ENCODE results near the gene CDK2AP2.
"Not testable (repeated sequence)": the region's sequence is repeated elsewhere in the genome, so short reads cannot be mapped to it uniquely, and the experiment has no call there.

CDK2AP2 gene
- total RNA-seq: 13.1 to 33.2 (median 19.7) reads per million in 17 experiments

DNA sequence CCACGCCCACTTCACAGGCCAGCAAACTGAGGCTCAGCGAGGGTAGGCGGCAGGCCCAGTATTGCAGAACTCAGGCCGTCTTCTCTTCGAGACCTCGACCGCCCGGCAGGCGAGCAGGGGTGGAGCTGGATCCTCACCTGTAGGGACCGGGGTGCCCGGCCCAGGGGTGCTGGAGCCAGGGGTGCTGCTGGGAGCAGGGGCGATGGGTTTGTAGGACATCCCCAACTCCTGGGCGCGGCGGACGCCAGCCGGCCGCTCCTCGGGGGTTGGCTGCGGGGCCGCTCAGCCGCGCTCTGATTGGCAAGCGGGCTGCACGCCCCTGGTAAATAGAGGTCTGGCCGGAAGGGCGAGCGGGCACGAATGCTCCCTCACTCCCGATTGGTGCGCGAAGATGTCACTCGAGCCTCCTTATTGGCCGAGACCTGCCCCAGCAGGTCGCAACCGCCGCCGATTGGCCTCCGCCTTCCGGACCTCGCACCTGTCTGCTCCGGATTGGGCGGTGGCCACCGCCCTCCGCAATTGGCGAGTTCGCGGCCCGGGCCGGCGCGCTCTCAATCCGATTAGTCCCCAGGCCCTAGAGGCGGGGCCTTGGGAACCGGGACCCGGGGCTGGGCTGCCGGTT, at the start of gene CDK2AP2:
TSS of gene CDK2AP2 (minus strand) at position 299 of the 622 bp plus-strand sequence. CDS start at position 219, 80 bp downstream.
- peak; percentile 99 to 100 (median 100) for DNase-seq

DNA sequence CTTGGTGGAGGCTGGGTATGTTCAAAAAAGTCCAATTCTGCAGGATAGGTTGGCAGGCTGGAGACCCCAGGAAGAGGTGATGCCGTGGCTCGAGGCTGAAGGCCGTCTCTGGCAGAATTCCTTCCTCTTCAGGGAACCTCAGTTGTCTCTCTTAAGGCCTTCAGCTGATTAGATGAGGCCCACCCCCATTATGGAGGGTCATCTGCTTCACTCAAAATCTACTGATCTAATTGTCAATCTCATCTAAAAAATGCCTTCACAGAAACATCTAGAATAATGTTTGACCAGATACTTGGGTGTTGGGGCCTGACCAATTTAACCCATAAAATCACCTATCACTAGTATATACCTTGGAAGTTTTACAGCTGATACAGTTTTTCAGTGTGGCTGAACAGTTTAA, 48.3 kb upstream of the CDK2AP2 start:
- no peak for DNase-seq

GRCh38 chr11:67551697-67552096, 43.7 kb upstream of the CDK2AP2 start:
- DNase-seq: not testable (repeated sequence)

DNA sequence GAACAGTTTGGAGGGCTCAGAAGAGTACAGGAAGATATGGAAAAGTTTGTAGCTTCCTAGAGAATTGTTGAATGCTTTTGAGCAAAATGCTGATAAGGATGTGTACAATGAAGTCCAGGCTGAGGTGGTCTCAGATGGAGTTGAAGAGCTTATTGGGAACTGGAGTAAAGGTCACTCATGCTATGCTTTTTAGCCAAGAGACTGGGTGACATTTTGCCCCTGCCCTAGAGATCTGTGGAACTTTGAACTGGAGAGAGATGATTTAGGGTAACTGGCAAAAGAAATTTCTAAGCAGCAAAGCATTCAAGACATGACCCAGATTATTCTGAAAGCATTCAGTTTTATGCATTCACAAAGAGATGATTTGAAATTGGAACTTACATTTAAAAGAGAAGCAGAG, 43.2 kb upstream of the CDK2AP2 start:
- no peak for DNase-seq

- no peak for DNase-seq
Observed at GRCh38 chr11:67548555-67549110, 40.7 kb upstream of the CDK2AP2 start.

GRCh38 chr11:67548112-67548511, 40.1 kb upstream of the CDK2AP2 start:
- not testable (repeated sequence) for DNase-seq

GRCh38 chr11:67545280-67545679, 37.3 kb upstream of the CDK2AP2 start:
- no peak for DNase-seq

GRCh38 chr11:67544616-67545242, 36.8 kb upstream of the CDK2AP2 start:
- DNase-seq: no peak

- no peak for DNase-seq
Observed at GRCh38 chr11:67543585-67543984, 35.6 kb upstream of the CDK2AP2 start.

- no peak for DNase-seq
Observed at GRCh38 chr11:67542971-67543370, 35.0 kb upstream of the CDK2AP2 start.

- DNase-seq: no peak
Observed at GRCh38 chr11:67542169-67542568, 34.2 kb upstream of the CDK2AP2 start.

DNA sequence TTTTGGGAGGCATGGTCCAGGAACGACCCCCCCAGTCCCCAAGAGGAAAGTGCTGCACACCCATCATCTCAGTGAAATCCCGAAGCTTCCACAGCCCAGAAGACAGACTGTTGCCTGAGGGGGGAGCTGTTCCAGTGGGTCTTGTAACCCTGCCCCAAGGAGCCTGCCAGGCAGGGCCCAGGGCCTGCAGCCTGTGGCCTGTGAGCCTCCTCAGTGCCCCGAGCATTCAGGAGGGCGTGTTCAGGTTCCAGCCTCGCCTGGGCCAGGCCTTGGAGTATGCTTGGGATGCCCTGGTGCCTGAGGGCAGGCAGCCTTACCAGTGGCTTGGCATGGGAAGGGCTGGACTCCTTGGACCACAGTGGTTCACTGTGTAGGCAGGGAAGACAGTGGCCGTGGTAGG, 33.2 kb upstream of the CDK2AP2 start:
- no peak for DNase-seq

DNA sequence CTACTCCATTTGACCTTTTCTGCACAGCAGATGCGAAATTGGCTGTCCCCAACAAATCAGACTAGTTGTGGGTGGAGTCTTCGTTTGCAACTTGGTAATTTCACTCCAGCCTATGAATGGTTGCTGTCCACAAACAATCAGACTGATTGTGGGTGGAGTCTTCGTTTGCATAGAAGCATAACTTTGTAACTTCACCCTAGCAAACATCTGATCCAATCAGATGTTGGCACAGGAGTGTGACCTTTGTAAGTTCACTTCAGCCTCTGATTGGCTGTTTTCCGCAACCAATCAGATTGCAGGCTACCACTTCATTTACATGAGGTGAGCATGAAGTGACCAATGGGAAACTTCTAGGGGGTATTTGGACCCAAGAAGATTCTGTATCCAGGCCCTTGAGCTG, 31.6 kb upstream of the CDK2AP2 start:
- no peak for DNase-seq

- DNase-seq: no peak
Observed at GRCh38 chr11:67538823-67539505, 31.0 kb upstream of the CDK2AP2 start.

GRCh38 chr11:67538306-67538705, 30.3 kb upstream of the CDK2AP2 start:
- no peak for DNase-seq

DNA sequence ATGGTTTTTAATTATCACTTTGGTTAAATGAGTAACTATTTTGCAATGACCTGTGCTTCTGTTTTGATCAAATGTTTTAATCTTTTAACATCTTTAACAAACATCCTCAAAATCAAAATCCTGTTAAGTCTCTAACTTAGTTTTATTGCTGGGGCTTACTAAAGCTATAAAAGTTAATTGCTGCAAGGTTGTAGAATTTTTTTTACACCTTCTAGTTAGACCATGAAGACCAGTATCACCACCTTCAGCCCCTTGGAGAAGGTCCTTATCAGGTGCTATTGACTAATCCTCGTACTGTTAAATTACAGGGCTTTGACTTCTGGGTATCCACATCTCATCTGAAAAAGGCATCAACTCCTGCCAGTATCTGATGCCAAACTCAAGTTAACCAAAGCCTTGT, 27.6 kb upstream of the CDK2AP2 start:
- DNase-seq: no peak

DNA sequence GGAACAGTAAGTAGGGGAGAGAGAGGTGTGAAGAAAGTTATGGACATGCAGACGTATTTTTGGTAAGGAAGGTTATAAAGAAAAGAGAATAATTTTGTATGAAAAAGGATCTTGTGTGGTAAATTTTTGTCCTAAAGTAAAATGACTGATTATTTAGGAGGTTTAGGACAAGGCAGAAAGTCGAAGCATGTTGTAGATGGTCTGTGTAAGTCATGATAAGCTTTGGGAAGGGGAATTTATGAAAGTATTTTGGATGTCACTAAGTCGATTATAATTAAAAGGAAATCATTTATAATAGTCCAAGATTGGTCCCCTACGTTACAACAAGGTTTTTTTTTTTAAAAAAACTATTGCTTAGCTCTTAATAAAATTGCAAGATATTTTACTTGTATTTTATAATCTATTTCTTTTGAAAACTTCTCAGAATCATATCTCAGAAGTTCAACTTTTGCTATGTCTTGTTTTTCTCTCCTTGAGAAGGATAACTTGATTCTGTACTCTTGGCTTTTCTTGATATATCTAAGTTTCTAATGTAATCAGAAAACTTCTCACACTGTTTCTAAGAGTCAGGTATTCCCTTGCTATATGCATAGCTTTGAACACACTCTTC, 26.2 kb upstream of the CDK2AP2 start:
- no peak for DNase-seq

GRCh38 chr11:67532889-67533288, 24.9 kb upstream of the CDK2AP2 start:
- no peak for DNase-seq

GRCh38 chr11:67530282-67530592, 22.3 kb upstream of the CDK2AP2 start:
- no peak for DNase-seq

GRCh38 chr11:67528376-67528775, 20.4 kb upstream of the CDK2AP2 start:
- no peak for DNase-seq

GRCh38 chr11:67525275-67525976, 17.5 kb upstream of the CDK2AP2 start:
- DNase-seq: no peak

DNA sequence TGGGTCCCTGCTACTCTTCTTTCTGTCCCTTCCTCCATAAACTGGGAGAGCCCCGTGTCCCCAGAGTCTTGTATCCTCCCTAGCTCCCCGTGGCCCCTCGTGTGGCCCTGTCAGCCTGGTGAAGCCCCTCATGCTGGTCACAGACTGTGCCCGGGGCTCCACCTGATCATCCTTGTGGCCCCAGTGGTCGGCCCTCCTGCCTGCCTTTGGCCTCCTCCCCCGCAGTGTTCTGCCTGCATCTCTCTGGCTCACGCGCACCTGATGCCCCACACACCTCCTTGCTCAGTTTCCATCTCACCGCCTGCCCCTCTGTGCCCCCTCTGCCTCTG, 16.5 kb upstream of the CDK2AP2 start:
- DNase-seq: no peak

All from suppressor macrophage (primary cell).